Right cardiac atrium (tissue), 5 donors: Measurements from ENCODE around the gene PAQR4. TPM values are rescaled to one million over a fixed set of nuclear protein-coding genes. Genes with fewer than 3 reads are reported as not detected.

Experiments used
- ATAC-seq, 2 donors: fragments of 200-7000 bp; cut with Tn5 transposase; one replicate each; pipeline versions ENCODE4 v1.8.0 to v1.9.1; 2020; ENCODE audit warnings: moderate library complexity in 2 of 2, mild to moderate bottlenecking in 1 of 2
- DNase-seq, 3 donors: peaks; one replicate each; pipeline ENCODE4 v3.0.0-alpha.2; 2020
- H3K27ac ChIP-seq: one replicate; pipeline ENCODE4 v1.5.1; 2013; ENCODE audit warnings: mild to moderate bottlenecking, low read length, control low read depth, moderate library complexity
- H3K27me3 ChIP-seq: one replicate; pipeline ENCODE4 v1.6.1; 2013; ENCODE audit not compliant: control insufficient read depth, insufficient read depth
- H3K4me1 ChIP-seq: one replicate; pipeline ENCODE4 v1.6.1; 2013; ENCODE audit warnings: low read length; ENCODE audit not compliant: control insufficient read depth, insufficient read depth
- H3K4me3 ChIP-seq: one replicate; pipeline ENCODE4 v1.5.1; 2013; ENCODE audit warnings: low read length, control low read depth
- H3K9me3 ChIP-seq: one replicate; pipeline ENCODE4 v1.6.1; 2013; ENCODE audit warnings: low read length; ENCODE audit not compliant: control insufficient read depth
- WGBS: extraction: QIAGEN DNeasy Blood & Tissue Kit; methylation state at CpG from one replicate; pipeline ENCODE4 v1.1.7; 2013; 5-methylcytosine and 5-hydroxymethylcytosine counted together
- intact Hi-C, 4 donors: fragments of 100-400 bp; cut with DNase I; formaldehyde crosslinking; loops; one replicate each; pipeline versions ENCODE4 v1.11.0 to v1.14.0; 2022 to 2023
- polyA plus RNA-seq: library from polyadenylated mRNA; stranded (reverse); fragments of 200-250 nt; gene quantifications from one replicate; pipeline ENCODE4 v1.2.3, GENCODE V29; 2013
- total RNA-seq, 4 donors: library from RNA; stranded (reverse); fragmentation: NEBNext Ultra II Directional; extraction: Animal tissue kit (Norgen Biotek cat#: 25700); gene quantifications; one replicate each; pipeline ENCODE4 v1.2.1, GENCODE V29; 2021
- donor health status: healthy with polysubstance abuse.
- donor health status: DM: no; HTN: yes; CAD: no.
- donor health status: DM: no; HTN: no; CAD: no.
- donor health status: DM: no; HTN: yes; CAD: no; lungs with severe emphysema.
- donor health status: DM: yes; HTN: yes; CAD: no.

Gene PAQR4
- total and polyA plus RNA-seq, 5 donors: 4.0 to 10.3 (median 6.6) TPM

GRCh38 chr16:2974319-2975056 is 5.3 kb downstream of the PAQR4 start:
- peak in 1 of 3 donors; percentile 37 for DNase-seq
- 93% methylated on average over 15 of the region's 15 CpGs for WGBS
- ATAC-seq: no peak
- no peaks in the 10 kb centered on the region for H3K4me1 ChIP-seq
- H3K9me3 ChIP-seq: no peaks in the 10 kb centered on the region
- intact Hi-C loops: no loop called here
- H3K27ac ChIP-seq: no peak overlapping the region
- H3K27me3 ChIP-seq: no peaks in the 10 kb centered on the region
- H3K4me3 ChIP-seq: no peak overlapping the region

GRCh38 chr16:2975161-2975795 is 6.1 kb downstream of the PAQR4 start:
- intact Hi-C loops: no loop called here
- no peaks in the 10 kb centered on the region for H3K9me3 ChIP-seq
- H3K4me1 ChIP-seq: no peaks in the 10 kb centered on the region
- ATAC-seq (no peak), DNase-seq (peak in 2 of 3 donors; percentile 48 to 52)
- H3K4me3 ChIP-seq: no peak overlapping the region
- WGBS: 93% methylated on average over 28 of the region's 28 CpGs
- H3K27me3 ChIP-seq: no peaks in the 10 kb centered on the region
- no peak overlapping the region for H3K27ac ChIP-seq

- Histone ChIP-seq H3K9me3 (no peaks in the 10 kb centered on the region), H3K4me1 (no peaks in the 10 kb centered on the region), H3K27me3 (no peaks in the 10 kb centered on the region), H3K4me3 (no peak overlapping the region), H3K27ac (no peak overlapping the region)
- ATAC-seq (no peak), DNase-seq (no peak)
- WGBS: 94% methylated on average over 7 of the region's 7 CpGs
- intact Hi-C loops: no loop called here
These were observed 7.1 kb downstream of the PAQR4 start for GRCh38 chr16:2976201-2976600.

GRCh38 chr16:2976673-2977072 is 7.5 kb downstream of the PAQR4 start:
- Histone ChIP-seq H3K27me3 (no peaks in the 10 kb centered on the region), H3K4me1 (no peaks in the 10 kb centered on the region), H3K4me3 (no peak overlapping the region), H3K9me3 (no peaks in the 10 kb centered on the region), H3K27ac (no peak overlapping the region)
- intact Hi-C loops: no loop called here
- peak in 1 of 3 donors; percentile 57 for DNase-seq
- ATAC-seq: no peak
- WGBS: 91% methylated on average over 15 of the region's 15 CpGs

GRCh38 chr16:2977440-2977839 is 8.3 kb downstream of the PAQR4 start:
- H3K4me3 ChIP-seq: no peak overlapping the region
- H3K27me3 ChIP-seq: no peaks in the 10 kb centered on the region
- H3K4me1 ChIP-seq: no peaks in the 10 kb centered on the region
- H3K9me3 ChIP-seq: no peaks in the 10 kb centered on the region
- no peak for DNase-seq
- 86% methylated on average over 6 of the region's 6 CpGs for WGBS
- no peak for ATAC-seq
- no peak overlapping the region for H3K27ac ChIP-seq
- intact Hi-C loops: no loop called here

GRCh38 chr16:2979669-2980226 is 10.6 kb downstream of the PAQR4 start:
- no peaks in the 10 kb centered on the region for H3K27me3 ChIP-seq
- H3K4me1 ChIP-seq: no peaks in the 10 kb centered on the region
- peak overlapping the region; percentile 73 for H3K4me3 ChIP-seq
- no peak overlapping the region for H3K27ac ChIP-seq
- intact Hi-C loops: no loop called here
- DNase-seq (peak in 1 of 3 donors; percentile 75), ATAC-seq (no peak)
- no peaks in the 10 kb centered on the region for H3K9me3 ChIP-seq
- WGBS: 7% methylated on average over 43 of the region's 43 CpGs

- peak within 1 kb of the TSS; percentile 87 for H3K27ac ChIP-seq
- H3K9me3 ChIP-seq: no peaks in the 10 kb centered on the region
- H3K4me1 ChIP-seq: no peaks in the 10 kb centered on the region
- 5% methylated on average over 91 of the region's 91 CpGs for WGBS
- H3K4me3 ChIP-seq: peak within 1 kb of the TSS; percentile 73
- DNase-seq (peak; percentile 93 to 97 (median 97)), ATAC-seq (peak; percentile 94 to 95)
- intact Hi-C loops: no loop called here
- H3K27me3 ChIP-seq: no peaks in the 10 kb centered on the region
These were observed 11.4 kb downstream of the PAQR4 start, which contains the start of gene PKMYT1 for GRCh38 chr16:2980227-2981176. Gene PKMYT1, minus strand, starts transcription at chr16:2980446. Its CDS starts 789 bp downstream, at chr16:2979657.

GRCh38 chr16:2981177-2981898 is 12.2 kb downstream of the PAQR4 start:
- Histone ChIP-seq H3K27ac (no peak overlapping the region), H3K27me3 (no peaks in the 10 kb centered on the region), H3K4me1 (no peaks in the 10 kb centered on the region), H3K9me3 (no peaks in the 10 kb centered on the region), H3K4me3 (no peak overlapping the region)
- ATAC-seq (no peak), DNase-seq (peak in 2 of 3 donors; percentile 46 to 56)
- 44% methylated on average over 33 of the region's 33 CpGs for WGBS
- intact Hi-C loops: no loop called here

GRCh38 chr16:2981899-2982250 is 12.7 kb downstream of the PAQR4 start:
- no peaks in the 10 kb centered on the region for H3K4me1 ChIP-seq
- no peak overlapping the region for H3K27ac ChIP-seq
- H3K4me3 ChIP-seq: no peak overlapping the region
- WGBS: 69% methylated on average over 4 of the region's 4 CpGs
- no peak for ATAC-seq
- no peaks in the 10 kb centered on the region for H3K9me3 ChIP-seq
- peak in 1 of 3 donors; percentile 46 for DNase-seq
- intact Hi-C loops: no loop called here
- no peaks in the 10 kb centered on the region for H3K27me3 ChIP-seq

GRCh38 chr16:2982402-2982801 is 13.3 kb downstream of the PAQR4 start:
- no peak for DNase-seq
- no peak overlapping the region for H3K27ac ChIP-seq
- intact Hi-C loops: no loop called here
- no peak for ATAC-seq
- WGBS: 84% methylated on average over 5 of the region's 5 CpGs
- no peaks in the 10 kb centered on the region for H3K9me3 ChIP-seq
- H3K4me3 ChIP-seq: no peak overlapping the region
- H3K4me1 ChIP-seq: no peaks in the 10 kb centered on the region
- no peaks in the 10 kb centered on the region for H3K27me3 ChIP-seq
